Measurements from ENCODE around the gene TMEM236.

DNA sequence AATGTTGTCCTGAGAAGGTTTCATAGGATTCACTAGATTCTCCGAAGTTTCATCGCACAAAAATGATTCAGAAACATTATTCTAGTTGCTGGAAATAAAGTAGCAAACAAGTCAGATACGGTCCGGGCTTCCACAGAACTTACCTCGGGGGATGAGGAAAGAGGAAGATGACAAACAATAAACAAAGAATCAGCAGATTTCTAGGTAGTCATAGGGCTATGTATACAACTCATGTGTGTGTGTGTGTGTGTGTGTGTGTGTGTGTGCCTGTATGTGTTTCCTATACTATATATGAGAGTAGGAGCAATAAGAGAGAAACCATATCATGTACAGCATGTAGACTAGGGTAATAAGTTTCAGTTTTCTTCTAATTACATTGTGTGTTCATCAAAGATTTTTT is 16.5 kb downstream of the TMEM236 start:
- TF ChIP-seq POLR2A (IDR thresholded peaks at IDR 0.05; ENCODE audit: low read depth, low read length) = no peak
- TF ChIP-seq CTCF (IDR thresholded peaks at IDR 0.05; ENCODE audit: extremely low read depth in 1 of 2, insufficient read depth in 1 of 2, low read depth in 1 of 2, low read length in 2 of 2) = no peak
- no peak for TF ChIP-seq EZH2 (IDR thresholded peaks at IDR 0.05; ENCODE audit: borderline replicate concordance, low read depth, low read length, severe bottlenecking)
- TF ChIP-seq MAX (IDR thresholded peaks at IDR 0.05; ENCODE audit: insufficient read depth, insufficient read length) = no peak
- no peak for TF ChIP-seq POLR2AphosphoS5 (IDR thresholded peaks at IDR 0.05; ENCODE audit: insufficient read depth, low read depth, low read length)
- TF ChIP-seq GATA2 (IDR thresholded peaks at IDR 0.05; ENCODE audit: insufficient read depth, insufficient read length, low read depth, low read length) = no peak
- TF ChIP-seq JUN (IDR thresholded peaks at IDR 0.05; ENCODE audit: borderline replicate concordance, insufficient read depth, insufficient read length, low read depth) = no peak
